GM12872 (cell line): ENCODE data around the gene LOC128125822.

Source experiments
- TF ChIP-seq, protein P1 (sequence below): IDR thresholded peaks from 3 replicates; pipeline ENCODE4 v1.5.1; 2011; ENCODE audit warnings: low read depth, mild to moderate bottlenecking, low read length, moderate library complexity; ENCODE audit not compliant: insufficient read depth

LOC128125822 gene

DNA sequence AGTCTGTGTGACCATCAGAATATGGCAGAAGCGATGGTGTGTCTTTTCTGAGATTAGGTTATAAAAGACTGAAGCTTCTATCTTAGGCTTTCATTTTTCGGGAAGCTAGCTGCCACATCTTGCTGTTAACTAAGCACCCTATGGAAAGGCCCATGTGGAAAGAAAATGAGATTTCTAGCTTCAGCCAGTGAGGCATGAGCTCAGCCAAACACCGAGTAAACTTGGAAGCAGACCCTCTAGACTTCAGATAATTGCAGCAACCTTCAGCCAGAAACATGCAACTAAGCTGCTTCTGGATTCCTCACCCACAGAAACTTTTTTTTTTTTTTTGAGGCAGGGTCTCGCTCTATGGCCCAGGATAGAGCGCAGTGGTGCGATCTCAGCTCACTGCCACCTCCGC is 20.6 kb downstream of the LOC128125822 start:
- TF ChIP-seq, protein P1, sequence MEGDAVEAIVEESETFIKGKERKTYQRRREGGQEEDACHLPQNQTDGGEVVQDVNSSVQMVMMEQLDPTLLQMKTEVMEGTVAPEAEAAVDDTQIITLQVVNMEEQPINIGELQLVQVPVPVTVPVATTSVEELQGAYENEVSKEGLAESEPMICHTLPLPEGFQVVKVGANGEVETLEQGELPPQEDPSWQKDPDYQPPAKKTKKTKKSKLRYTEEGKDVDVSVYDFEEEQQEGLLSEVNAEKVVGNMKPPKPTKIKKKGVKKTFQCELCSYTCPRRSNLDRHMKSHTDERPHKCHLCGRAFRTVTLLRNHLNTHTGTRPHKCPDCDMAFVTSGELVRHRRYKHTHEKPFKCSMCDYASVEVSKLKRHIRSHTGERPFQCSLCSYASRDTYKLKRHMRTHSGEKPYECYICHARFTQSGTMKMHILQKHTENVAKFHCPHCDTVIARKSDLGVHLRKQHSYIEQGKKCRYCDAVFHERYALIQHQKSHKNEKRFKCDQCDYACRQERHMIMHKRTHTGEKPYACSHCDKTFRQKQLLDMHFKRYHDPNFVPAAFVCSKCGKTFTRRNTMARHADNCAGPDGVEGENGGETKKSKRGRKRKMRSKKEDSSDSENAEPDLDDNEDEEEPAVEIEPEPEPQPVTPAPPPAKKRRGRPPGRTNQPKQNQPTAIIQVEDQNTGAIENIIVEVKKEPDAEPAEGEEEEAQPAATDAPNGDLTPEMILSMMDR, result no peak

DNA sequence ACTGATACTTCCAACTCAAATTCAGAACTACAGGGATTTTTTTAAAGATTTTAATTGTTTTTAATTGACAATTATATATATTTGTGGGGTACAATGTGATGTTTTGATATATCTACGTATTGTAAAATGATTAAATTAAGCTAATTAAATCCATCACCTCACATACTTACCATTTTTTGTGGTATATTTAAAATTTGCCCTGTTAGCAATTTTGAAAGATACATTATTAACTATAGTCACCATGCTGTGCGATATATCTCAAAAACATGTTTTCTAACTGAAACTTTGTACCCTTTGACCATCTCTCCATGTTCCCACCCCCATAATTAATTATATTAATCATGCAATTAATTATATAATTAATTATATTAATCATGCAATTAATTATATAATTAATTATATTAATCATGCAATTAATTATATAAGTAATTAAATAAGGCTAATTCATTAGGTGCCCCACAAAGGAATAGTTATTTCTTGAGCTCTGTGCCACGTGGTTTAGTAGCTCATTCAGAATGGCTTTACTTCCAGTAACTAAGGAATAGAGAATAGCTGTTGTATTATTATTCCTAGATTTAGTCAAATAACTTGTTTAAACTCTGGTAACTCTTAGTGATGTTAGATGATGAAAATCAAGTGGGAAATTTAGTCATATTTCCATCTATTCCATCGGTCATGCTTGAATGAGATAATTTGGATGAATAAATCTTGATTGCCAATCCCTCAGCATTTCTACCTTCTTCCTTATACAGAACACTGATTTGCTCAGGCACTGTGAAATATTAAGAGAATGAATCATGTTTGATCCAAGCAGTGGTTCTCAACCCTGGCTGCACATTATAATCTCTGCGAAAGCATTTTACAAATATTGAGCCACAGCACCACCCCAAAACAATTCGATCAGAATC is 25.1 kb downstream of the LOC128125822 start:
- TF ChIP-seq, protein P1, result no peak

DNA sequence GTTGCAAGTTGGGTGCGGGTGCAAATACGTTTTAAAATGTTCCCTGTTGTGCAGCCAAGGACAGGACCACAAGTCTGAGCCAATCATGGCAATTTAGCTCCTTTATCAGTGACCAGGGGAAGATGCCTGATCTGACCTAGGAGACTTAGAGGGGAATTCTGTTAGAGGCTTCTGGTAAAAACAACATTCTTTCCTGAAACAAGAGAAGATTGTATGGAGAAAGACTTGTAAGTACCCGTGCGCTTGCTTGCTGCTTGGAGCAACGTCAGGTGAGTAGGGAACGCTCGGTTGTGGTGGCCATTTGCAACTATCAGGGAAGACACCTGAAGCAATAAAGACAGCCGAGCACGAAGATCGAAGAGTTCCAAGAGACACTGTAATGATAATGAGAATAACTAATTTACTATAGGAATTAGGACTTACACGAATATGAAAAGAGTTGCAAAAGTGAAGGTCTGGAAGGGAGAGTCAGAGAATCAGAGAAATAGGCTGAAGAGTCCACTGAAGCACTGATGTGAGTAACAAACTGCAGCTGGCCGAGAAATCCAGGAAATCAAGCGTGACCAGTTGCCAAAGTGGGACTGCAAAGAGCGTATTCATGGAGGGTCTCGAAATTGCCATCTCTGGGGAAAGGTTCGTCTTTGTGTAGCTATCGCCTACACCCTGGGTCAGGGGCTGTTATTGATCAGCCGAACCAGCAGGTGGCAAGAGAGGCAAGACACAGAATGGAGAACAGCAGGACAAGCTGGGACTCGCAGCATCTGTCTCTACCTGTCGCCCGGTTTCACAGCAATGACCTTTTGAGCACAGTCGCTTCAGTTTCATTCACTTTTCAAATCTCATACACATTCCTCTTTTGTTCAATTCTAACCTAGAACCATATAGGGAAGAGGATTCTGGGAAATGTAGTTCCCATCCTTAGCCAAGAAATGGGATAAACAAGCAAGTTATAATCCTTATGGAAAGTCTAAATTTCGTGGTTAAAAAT is 26.1 kb downstream of the LOC128125822 start:
- TF ChIP-seq, protein P1, result peak; percentile 97

DNA sequence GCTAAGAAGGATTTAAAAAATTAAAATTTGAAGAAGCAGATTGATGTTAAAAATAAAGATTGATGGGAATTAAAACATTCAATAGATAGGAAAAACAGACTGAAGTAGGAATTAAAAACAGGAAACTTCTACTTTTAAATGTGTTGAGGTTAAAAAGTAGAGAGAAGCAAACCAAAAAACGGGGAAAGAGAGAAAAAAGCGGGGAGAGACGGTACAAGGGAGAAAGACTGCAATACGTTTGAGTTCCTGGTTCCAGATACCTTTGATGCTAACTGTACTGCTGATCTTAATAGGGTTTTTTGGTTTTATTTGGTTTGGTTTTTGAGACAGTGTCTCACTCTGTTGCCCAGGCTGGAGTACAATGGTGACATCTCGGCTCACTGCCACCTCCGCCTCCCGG is 27.0 kb downstream of the LOC128125822 start:
- TF ChIP-seq, protein P1, result no peak

DNA sequence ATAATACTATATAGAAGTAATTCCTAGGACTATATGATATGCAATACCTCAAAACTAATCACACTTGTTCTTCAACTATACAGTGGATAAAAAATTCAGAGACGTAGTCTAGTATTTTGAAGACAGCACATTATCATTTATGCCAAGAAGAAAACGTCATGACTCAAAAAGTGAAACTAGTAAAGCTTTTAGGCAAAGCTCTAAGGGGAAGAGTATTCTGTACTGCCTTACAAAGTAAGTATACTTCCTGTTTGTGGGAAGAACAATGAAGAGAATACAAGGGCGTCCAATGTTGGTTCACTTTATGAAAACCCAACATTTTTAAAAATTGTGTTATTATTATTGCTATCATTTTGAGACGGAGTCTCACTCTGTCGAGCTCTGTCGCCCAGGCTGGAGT is 27.9 kb downstream of the LOC128125822 start:
- TF ChIP-seq, protein P1, result no peak

DNA sequence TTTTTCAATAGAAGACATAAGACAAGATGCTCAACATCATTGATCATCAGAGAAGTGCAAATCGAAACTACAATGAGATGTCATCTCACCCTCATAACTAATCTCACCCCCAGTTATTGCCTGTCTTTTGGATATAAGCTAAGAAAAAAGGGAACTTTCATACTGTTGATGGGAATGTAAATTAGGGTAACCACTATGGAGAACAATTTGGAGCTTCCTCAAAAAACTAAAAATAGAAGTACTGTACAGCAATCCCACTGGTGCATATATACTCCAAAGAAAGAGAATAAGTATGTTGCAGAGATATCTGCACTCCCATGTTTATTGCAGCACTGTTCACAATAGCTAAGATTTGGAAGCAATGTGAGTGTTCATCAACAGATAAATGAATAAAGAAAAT is 37.0 kb downstream of the LOC128125822 start:
- TF ChIP-seq, protein P1, result no peak

DNA sequence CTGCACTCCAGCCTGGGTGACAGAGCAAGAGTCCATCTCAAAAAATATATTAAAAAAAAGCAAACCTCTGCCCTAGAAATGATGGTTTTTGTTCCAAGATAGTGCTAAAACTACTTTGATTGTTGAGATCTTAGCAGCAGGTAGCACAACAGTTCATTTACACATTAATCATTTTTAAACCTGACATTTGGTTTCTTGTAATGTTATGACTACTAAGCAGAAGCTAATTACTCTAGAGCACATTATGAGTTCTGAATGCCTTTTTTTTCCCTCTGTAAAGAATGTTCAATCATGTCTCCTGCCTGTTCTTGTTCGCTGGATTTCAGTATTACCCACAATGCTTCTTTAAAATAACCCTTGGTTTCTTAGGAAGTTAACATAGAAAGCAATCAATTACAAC is 38.7 kb downstream of the LOC128125822 start:
- TF ChIP-seq, protein P1, result no peak
